Calu3 (cell line): Measurements from ENCODE around the gene HK1. TPM values are rescaled to one million over a fixed set of nuclear protein-coding genes. Genes with fewer than 3 reads are reported as not detected.
A peak's percentile ranks its signal among the peaks of the same experiment; 100 is the strongest.

Experiments
- BruUV-seq: library from RNA; stranded (reverse); fragments of 400-500 nt; replicated peaks from 2 replicates; lab custom pipeline; 2021; lab: Mats Ljungman, UMichigan
- CTCF ChIA-PET: fragments of 300-600 bp; sonication (Branson Sonifier 250); formaldehyde crosslinking; loops from one replicate; lab custom pipeline; 2022; ENCODE audit warnings: antibody characterized with exemption; lab: Charles Lee
- DNase-seq: peaks from one replicate; pipeline ENCODE4 v3.0.0; 2022
- H3K27ac Mint-ChIP-seq: one replicate; pipeline ENCODE4 v1.8.0; 2022; ENCODE audit warnings: mixed read lengths; ENCODE audit not compliant: unreplicated experiment
- H3K27me3 Mint-ChIP-seq: one replicate; pipeline ENCODE4 v1.8.0; 2022; ENCODE audit warnings: mixed read lengths; ENCODE audit not compliant: unreplicated experiment
- H3K36me3 Mint-ChIP-seq: one replicate; pipeline ENCODE4 v1.8.0; 2022; ENCODE audit warnings: mild to moderate bottlenecking, moderate library complexity, mixed read lengths; ENCODE audit not compliant: insufficient read depth, unreplicated experiment
- H3K4me1 Mint-ChIP-seq: one replicate; pipeline ENCODE4 v1.8.0; 2022; ENCODE audit warnings: mild to moderate bottlenecking, low read depth, mixed read lengths; ENCODE audit not compliant: unreplicated experiment
- H3K4me3 Mint-ChIP-seq: one replicate; pipeline ENCODE4 v1.8.0; 2022; ENCODE audit warnings: mild to moderate bottlenecking, low read depth, moderate library complexity, mixed read lengths; ENCODE audit not compliant: unreplicated experiment
- H3K9me3 Mint-ChIP-seq: one replicate; pipeline ENCODE4 v1.8.0; 2022; ENCODE audit warnings: low read depth, mixed read lengths; ENCODE audit not compliant: unreplicated experiment
- intact Hi-C: fragments of 100-400 bp; cut with micrococcal nuclease; formaldehyde crosslinking; loops from one replicate; pipeline ENCODE4 v1.10.0; 2022; ENCODE audit not compliant: unreplicated experiment
- total RNA-seq: library from RNA; stranded (reverse); gene quantifications from 2 replicates; pipeline ENCODE4 v1.2.3, GENCODE V29; 2022
- TF ChIP-seq, protein P1 (sequence below): fragments of 200-600 bp; IDR thresholded peaks from one replicate; pipeline ENCODE4 v1.8.0; 2022; ENCODE audit warnings: antibody characterized with exemption; ENCODE audit not compliant: unreplicated experiment

HK1 gene
- total RNA-seq, 1 experiment from 2014 or later = 58.8 TPM

DNA sequence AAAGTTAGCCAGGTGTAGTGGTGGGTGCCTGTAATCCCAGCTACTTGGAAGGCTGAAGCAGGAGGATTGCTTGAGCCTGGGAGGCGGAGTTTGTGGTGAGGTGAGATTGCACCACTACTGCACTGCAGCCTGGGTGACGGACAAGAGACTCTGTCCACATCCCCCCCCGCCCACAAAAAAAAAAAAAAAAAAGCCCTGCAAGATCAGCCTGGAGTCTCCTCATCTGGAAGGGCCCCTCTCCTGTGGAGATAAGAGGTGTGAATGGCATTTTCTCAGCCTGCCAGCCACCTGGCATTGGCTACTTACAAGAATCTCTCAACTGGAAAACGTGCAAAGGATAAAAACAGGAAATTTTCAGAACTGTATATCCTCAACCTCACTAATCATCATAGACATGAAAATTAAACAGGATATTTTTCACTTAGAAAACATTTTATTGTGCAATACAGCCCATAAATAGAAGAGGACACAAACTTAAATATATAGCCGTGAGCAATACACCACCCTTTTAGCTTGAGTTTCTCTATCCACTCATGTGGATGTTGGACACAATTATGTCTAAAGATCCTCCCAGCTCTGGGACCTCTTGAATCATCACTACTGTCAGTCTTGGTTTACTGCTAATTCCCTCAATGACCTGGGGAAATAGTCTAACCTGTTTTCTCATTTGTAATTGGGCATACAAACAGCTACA is 161.7 kb downstream of the HK1 start:
- no TSS peak for BruUV-seq
- peak; percentile 76 for DNase-seq
- intact Hi-C loops = loop anchor here (2.0 kb wide), 1 partner anchor 15 kb away; no protein-coding TSS in a partner anchor
- Mint-ChIP-seq H3K27me3 (no peaks in the 10 kb centered on the region), H3K4me1 (peaks cover 57% of the 10 kb centered on the region), H3K9me3 (peaks cover 2% of the 10 kb centered on the region), H3K4me3 (no peak overlapping the region), H3K36me3 (peaks cover 17% of the 10 kb centered on the region), H3K27ac (peak overlapping the region; percentile 80)
- TF ChIP-seq, protein P1, sequence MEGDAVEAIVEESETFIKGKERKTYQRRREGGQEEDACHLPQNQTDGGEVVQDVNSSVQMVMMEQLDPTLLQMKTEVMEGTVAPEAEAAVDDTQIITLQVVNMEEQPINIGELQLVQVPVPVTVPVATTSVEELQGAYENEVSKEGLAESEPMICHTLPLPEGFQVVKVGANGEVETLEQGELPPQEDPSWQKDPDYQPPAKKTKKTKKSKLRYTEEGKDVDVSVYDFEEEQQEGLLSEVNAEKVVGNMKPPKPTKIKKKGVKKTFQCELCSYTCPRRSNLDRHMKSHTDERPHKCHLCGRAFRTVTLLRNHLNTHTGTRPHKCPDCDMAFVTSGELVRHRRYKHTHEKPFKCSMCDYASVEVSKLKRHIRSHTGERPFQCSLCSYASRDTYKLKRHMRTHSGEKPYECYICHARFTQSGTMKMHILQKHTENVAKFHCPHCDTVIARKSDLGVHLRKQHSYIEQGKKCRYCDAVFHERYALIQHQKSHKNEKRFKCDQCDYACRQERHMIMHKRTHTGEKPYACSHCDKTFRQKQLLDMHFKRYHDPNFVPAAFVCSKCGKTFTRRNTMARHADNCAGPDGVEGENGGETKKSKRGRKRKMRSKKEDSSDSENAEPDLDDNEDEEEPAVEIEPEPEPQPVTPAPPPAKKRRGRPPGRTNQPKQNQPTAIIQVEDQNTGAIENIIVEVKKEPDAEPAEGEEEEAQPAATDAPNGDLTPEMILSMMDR = no peak
- CTCF ChIA-PET = interaction anchor here (0.6 to 3.0 kb wide), 7 partner anchors 9 to 299 kb away, joined by 3 to 43 read pairs (median 9); partner anchors contain the start of gene TSPAN15

DNA sequence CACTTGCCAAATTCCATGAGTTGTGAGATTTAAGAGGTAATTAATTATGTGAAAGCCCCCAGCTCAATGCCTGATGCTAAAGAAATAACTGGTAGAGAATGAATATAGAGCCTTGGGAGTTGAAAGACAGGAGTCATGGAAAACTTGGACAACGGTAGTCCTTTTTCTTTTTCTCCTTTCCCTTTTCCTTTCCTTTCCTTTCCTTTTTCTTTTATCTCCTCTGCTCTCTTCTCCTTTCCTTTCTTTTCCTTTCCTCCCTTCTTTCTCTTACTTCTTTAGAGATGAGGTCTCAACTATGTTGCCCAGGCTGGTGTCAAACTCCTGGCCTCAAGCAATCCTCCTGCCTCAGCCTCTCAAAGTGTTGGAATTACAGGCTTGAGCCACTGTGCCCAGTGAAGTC is 165.1 kb downstream of the HK1 start:
- H3K27ac Mint-ChIP-seq = no peak overlapping the region
- TF ChIP-seq, protein P1 = no peak
- H3K9me3 Mint-ChIP-seq = no peaks in the 10 kb centered on the region
- BruUV-seq = no TSS peak
- H3K27me3 Mint-ChIP-seq = no peaks in the 10 kb centered on the region
- intact Hi-C loops = no loop called here
- H3K36me3 Mint-ChIP-seq = peaks cover 26% of the 10 kb centered on the region
- peaks cover 65% of the 10 kb centered on the region for H3K4me1 Mint-ChIP-seq
- DNase-seq = no peak
- H3K4me3 Mint-ChIP-seq = no peak overlapping the region
- CTCF ChIA-PET = interaction anchor here (0.5 to 0.8 kb wide), 2 partner anchors 14 to 25 kb away, joined by 3 to 5 read pairs; no protein-coding TSS in a partner anchor

DNA sequence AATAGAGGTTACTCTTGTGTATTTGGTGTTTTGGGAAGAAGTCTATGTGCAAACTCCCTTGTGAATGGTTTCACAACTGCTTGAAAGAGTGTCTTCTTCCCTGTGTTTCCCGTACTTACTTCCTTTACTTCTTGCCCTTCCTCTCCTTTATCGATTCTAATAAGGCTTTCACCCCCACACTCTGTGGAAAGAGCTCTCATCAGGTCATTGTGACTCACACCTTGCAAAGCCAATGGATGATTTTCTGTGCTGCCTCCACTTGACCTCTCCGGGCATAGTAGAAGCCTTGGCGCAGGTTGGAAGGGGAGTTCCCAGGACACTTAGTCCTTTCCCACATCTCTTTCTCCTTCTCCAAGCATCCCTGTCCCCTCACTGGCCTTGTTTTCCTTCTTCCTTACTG is 166.7 kb downstream of the HK1 start:
- Mint-ChIP-seq H3K9me3 (no peaks in the 10 kb centered on the region), H3K4me1 (peaks cover 62% of the 10 kb centered on the region), H3K4me3 (no peak overlapping the region), H3K36me3 (peaks cover 16% of the 10 kb centered on the region), H3K27ac (peak overlapping the region; percentile 58), H3K27me3 (no peaks in the 10 kb centered on the region)
- no TSS peak for BruUV-seq
- CTCF ChIA-PET = interaction anchor here (0.7 to 1.3 kb wide), 2 partner anchors 15 to 31 kb away, joined by 3 to 5 read pairs; no protein-coding TSS in a partner anchor
- no peak for DNase-seq
- intact Hi-C loops = no loop called here
- TF ChIP-seq, protein P1 = no peak

DNA sequence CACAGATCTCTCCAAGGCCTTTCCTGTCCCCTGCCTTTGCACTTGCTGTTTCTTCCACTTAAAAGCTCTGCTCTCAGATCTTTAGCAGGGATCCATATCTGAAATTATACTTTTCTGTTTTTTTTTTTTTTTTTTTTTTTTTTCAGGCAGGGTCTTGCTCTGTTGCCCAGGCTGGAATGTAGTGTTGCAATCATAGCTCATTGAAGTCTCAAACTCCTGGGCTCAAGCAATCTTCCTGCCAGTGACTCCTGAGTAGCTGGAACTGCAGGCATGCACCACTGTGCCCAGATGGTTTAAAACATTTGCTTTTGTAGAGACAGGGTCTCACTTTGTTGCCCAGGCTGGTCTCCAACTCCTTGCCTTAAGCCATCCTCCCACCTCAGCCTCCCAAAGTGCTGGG is 167.9 kb downstream of the HK1 start:
- CTCF ChIA-PET = interaction anchor here (0.6 to 5.3 kb wide), 8 partner anchors 7 to 189 kb away, joined by 5 to 43 read pairs (median 10); no protein-coding TSS in a partner anchor
- peak overlapping the region; percentile 58 for H3K27ac Mint-ChIP-seq
- no peaks in the 10 kb centered on the region for H3K9me3 Mint-ChIP-seq
- H3K27me3 Mint-ChIP-seq = no peaks in the 10 kb centered on the region
- H3K4me3 Mint-ChIP-seq = no peak overlapping the region
- TF ChIP-seq, protein P1 = no peak
- intact Hi-C loops = loop anchor here (2.0 kb wide), 1 partner anchor 19 kb away; no protein-coding TSS in a partner anchor
- no peak for DNase-seq
- no TSS peak for BruUV-seq
- H3K36me3 Mint-ChIP-seq = peaks cover 25% of the 10 kb centered on the region
- H3K4me1 Mint-ChIP-seq = peaks cover 59% of the 10 kb centered on the region
